GM23248 (cell line): Measurements from ENCODE around the gene ZNF292. TPM values are rescaled to one million over a fixed set of nuclear protein-coding genes. Genes with fewer than 3 reads are reported as not detected.

Experiments used
- DNase-seq: peaks from one replicate; pipeline ENCODE4 v3.0.0-alpha.2; 2015
- H2AFZ ChIP-seq: fragments of 200-600 bp; sonication (generic); 2 replicates; pipeline ENCODE4 v1.6.1; 2016; ENCODE audit warnings: antibody characterized with exemption
- H3F3A ChIP-seq: fragments of 200-600 bp; sonication (generic); 2 replicates; pipeline ENCODE4 v1.6.1; 2016; ENCODE audit warnings: mild to moderate bottlenecking, antibody characterized with exemption, mixed run types; ENCODE audit not compliant: insufficient read depth
- H3K27ac ChIP-seq: fragments of 200-600 bp; sonication (generic); 2 replicates; pipeline ENCODE4 v1.5.1; 2016; ENCODE audit warnings: mild to moderate bottlenecking
- H3K27me3 ChIP-seq: fragments of 200-600 bp; sonication (generic); replicated peaks from 2 replicates; pipeline ENCODE4 v1.6.1; 2016; ENCODE audit warnings: mild to moderate bottlenecking; ENCODE audit not compliant: insufficient read depth
- H3K36me3 ChIP-seq: fragments of 200-600 bp; sonication (generic); 2 replicates; pipeline ENCODE4 v1.6.1; 2016; ENCODE audit warnings: low read depth, mild to moderate bottlenecking
- H3K4me1 ChIP-seq: fragments of 200-600 bp; sonication (generic); 2 replicates; pipeline ENCODE4 v1.6.1; 2016; ENCODE audit warnings: mild to moderate bottlenecking; ENCODE audit not compliant: insufficient read depth
- H3K4me2 ChIP-seq: fragments of 200-600 bp; sonication (generic); one replicate; pipeline ENCODE4 v1.6.1; 2016; ENCODE audit warnings: mild to moderate bottlenecking; ENCODE audit not compliant: unreplicated experiment
- H3K4me3 ChIP-seq: fragments of 200-600 bp; sonication (generic); 2 replicates; pipeline ENCODE4 v1.5.1; 2016; ENCODE audit warnings: mild to moderate bottlenecking
- H3K79me2 ChIP-seq: fragments of 200-600 bp; sonication (generic); 2 replicates; pipeline ENCODE4 v1.6.1; 2016; ENCODE audit warnings: mild to moderate bottlenecking; ENCODE audit not compliant: insufficient read depth
- H3K9ac ChIP-seq: fragments of 200-600 bp; sonication (generic); 2 replicates; pipeline ENCODE4 v1.6.1; 2016; ENCODE audit warnings: mild to moderate bottlenecking
- H3K9me2 ChIP-seq: fragments of 200-600 bp; sonication (generic); 2 replicates; pipeline ENCODE4 v1.6.1; 2016; ENCODE audit warnings: mixed run types, mild to moderate bottlenecking, moderate library complexity; ENCODE audit not compliant: insufficient read depth
- H3K9me3 ChIP-seq: fragments of 200-600 bp; sonication (generic); one replicate; pipeline ENCODE4 v1.6.1; 2017; ENCODE audit warnings: low read depth
- H4K20me1 ChIP-seq: fragments of 200-600 bp; sonication (generic); 2 replicates; pipeline ENCODE4 v1.6.0; 2016; ENCODE audit not compliant: insufficient read depth
- EZH2 ChIP-seq: fragments of 200-600 bp; sonication (generic); IDR thresholded peaks from 2 replicates; pipeline ENCODE4 v1.6.1; 2018; ENCODE audit warnings: antibody characterized with exemption, mild to moderate bottlenecking; ENCODE audit not compliant: insufficient read depth, poor library complexity, severe bottlenecking
- EZH2phosphoT487 ChIP-seq: fragments of 200-600 bp; sonication (generic); IDR thresholded peaks from 2 replicates; pipeline ENCODE4 v1.6.1; 2018; ENCODE audit warnings: antibody characterized with exemption, moderate library complexity, mild to moderate bottlenecking, low read depth; ENCODE audit not compliant: insufficient read depth
- WGBS, 2 experiments: methylation state at CpG; one replicate each; pipeline ENCODE4 v1.1.6; 2015 to 2017; ENCODE audit warnings: low lambda C conversion rate in 2 of 2, low coverage in 1 of 2; ENCODE audit errors: missing lambda C conversion rate in 2 of 2; 5-methylcytosine and 5-hydroxymethylcytosine counted together
- in situ Hi-C: fragments of 300-500 bp; cut with MboI; formaldehyde crosslinking; loops from 2 replicates; pipeline ENCODE4 v1.15.0; 2020
- polyA plus RNA-seq: library from polyadenylated mRNA; unstranded; fragments of >200 nt; fragmentation: Nextera tagmentation; extraction: Ambion mirVana; gene quantifications from 2 replicates; pipeline ENCODE4 v1.2.1, GENCODE V29; 2016
- total RNA-seq: library from RNA; depleted of rRNA; stranded (reverse); fragments of >200 nt; shearing (Covaris generic); gene quantifications from 2 replicates; pipeline ENCODE4 v1.2.3, GENCODE V29; 2014

The ZNF292 gene
- total and polyA plus RNA-seq, 2 experiments from 2014 or later = 14.1 to 21.7 TPM

DNA sequence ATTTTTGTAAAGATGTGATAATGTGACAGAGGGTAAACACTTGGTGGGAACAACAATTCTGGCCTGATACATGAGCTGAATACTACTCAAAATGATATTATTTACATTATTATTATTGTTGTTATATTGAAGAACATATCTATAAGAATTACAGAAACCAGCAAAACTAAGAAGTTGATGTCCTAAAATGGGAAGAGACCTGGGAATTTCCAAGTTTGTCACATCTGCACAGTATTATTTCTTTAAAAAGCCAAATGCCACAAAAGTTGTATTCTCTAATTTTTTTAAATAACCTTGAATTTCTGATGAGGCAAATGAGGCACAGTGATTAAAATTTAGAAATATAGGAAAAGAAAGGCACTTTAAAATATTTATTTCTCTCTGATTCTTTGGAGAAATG, 5.0 kb upstream of the ZNF292 start:
- Histone ChIP-seq H3F3A (peaks cover 22% of the 10 kb centered on the region), H3K27me3 (no peaks in the 10 kb centered on the region; the same call in 1 of the 2 replicates), H3K4me1 (peaks cover 23% of the 10 kb centered on the region), H3K4me2 (no peak overlapping the region), H3K9ac (no peak overlapping the region), H3K4me3 (no peak overlapping the region), H3K36me3 (no peaks in the 10 kb centered on the region), H2AFZ (no peak overlapping the region), H3K9me2 (no peaks in the 10 kb centered on the region), H3K9me3 (no peaks in the 10 kb centered on the region), H3K27ac (no peak overlapping the region), H3K79me2 (peaks cover 14% of the 10 kb centered on the region), H4K20me1 (no peaks in the 10 kb centered on the region)
- no peak for DNase-seq
- in situ Hi-C loops = no loop called here
- no peak for TF ChIP-seq EZH2
- no peak for TF ChIP-seq EZH2phosphoT487

DNA sequence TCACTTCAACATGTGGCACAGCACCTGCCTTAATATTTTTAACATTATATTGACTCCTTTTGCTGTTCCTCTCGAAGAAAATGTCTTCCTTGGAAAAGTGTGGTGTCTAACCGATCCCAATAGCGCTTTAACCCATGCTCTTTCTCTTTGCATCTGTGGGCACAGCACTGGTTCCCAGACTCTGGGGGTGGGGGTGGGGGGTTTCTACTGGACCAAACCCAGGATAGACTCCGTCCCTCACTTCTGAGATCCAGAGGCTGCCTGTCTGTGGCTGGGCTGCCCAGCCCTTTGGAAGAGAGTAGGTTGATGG, 3.9 kb upstream of the ZNF292 start:
- Histone ChIP-seq H3K4me2 (peak overlapping the region; percentile 89), H3K9me3 (no peaks in the 10 kb centered on the region), H3F3A (peaks cover 26% of the 10 kb centered on the region), H3K9ac (peak overlapping the region; percentile 84), H3K27ac (peak overlapping the region; percentile 71), H4K20me1 (peaks cover under 1% of the 10 kb centered on the region; the same call in 1 of the 2 replicates), H3K4me1 (peaks cover 23% of the 10 kb centered on the region), H3K36me3 (no peaks in the 10 kb centered on the region), H3K4me3 (peak overlapping the region; percentile 61), H3K9me2 (no peaks in the 10 kb centered on the region), H3K27me3 (no peaks in the 10 kb centered on the region), H3K79me2 (peaks cover 24% of the 10 kb centered on the region), H2AFZ (peak overlapping the region; percentile 99)
- TF ChIP-seq EZH2phosphoT487 (no peak), EZH2 (no peak)
- in situ Hi-C loops = no loop called here
- DNase-seq = no peak
- 15 to 35% methylated on average over 4 of the region's 4 CpGs for WGBS, 2 experiments

GRCh38 chr6:87151781-87152525, 3.4 kb upstream of the ZNF292 start:
- Histone ChIP-seq H3K27ac (peak overlapping the region; percentile 71), H3K36me3 (no peaks in the 10 kb centered on the region), H3K9ac (peak overlapping the region; percentile 84), H3K4me2 (peak overlapping the region; percentile 89), H3K4me3 (peak overlapping the region; percentile 61), H2AFZ (peak overlapping the region; percentile 99), H3K9me3 (no peaks in the 10 kb centered on the region), H4K20me1 (peaks cover 6% of the 10 kb centered on the region; the same call in 1 of the 2 replicates), H3F3A (peaks cover 32% of the 10 kb centered on the region), H3K9me2 (no peaks in the 10 kb centered on the region), H3K27me3 (no peaks in the 10 kb centered on the region), H3K79me2 (peaks cover 29% of the 10 kb centered on the region), H3K4me1 (peaks cover 25% of the 10 kb centered on the region)
- TF ChIP-seq EZH2 = no peak
- no peak for TF ChIP-seq EZH2phosphoT487
- peak; percentile 75 for DNase-seq
- WGBS, 2 experiments = 1 to 2% methylated on average over 46 to 57 of the region's 71 CpGs
- in situ Hi-C loops = no loop called here

DNA sequence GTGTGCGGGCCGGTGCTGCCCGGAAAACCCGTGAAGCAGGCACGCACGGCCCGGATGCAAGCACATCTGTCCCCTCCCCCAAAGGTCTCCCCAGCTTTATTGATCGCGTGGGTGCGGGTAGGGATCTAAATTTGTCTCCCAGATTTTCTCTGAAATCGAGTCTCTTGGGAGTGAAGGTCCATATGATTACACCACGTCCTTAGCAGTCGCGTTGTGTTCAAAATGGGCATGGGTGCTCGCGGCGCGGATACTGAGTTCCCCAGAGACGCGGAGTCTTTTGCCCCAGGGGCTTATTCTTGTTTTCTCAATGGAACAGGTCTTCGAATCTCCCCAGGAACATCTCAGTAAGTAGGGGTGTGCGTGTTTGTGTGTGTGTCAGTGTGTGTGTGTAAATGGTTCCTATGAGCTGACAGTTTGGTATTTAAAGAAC, 2.8 kb upstream of the ZNF292 start:
- 4 to 7% methylated on average over 22 of the region's 22 CpGs for WGBS, 2 experiments
- peaks cover 31% of the 10 kb centered on the region for H3K4me1 ChIP-seq

More for the DNA sequence above, 2.8 kb upstream of the ZNF292 start:
- H3K9me2 ChIP-seq = no peaks in the 10 kb centered on the region
- H3K9ac ChIP-seq = peak overlapping the region; percentile 84
- H3K27ac ChIP-seq = peak overlapping the region; percentile 71
- in situ Hi-C loops = no loop called here
- H3K79me2 ChIP-seq = peaks cover 35% of the 10 kb centered on the region
- no peaks in the 10 kb centered on the region for H3K9me3 ChIP-seq
- no peaks in the 10 kb centered on the region for H3K36me3 ChIP-seq
- peak overlapping the region; percentile 99 for H2AFZ ChIP-seq
- H3K4me3 ChIP-seq = peak overlapping the region; percentile 61
- H3K4me2 ChIP-seq = peak overlapping the region; percentile 89
- no peaks in the 10 kb centered on the region for H3K27me3 ChIP-seq
- no peak for DNase-seq
- peaks cover 37% of the 10 kb centered on the region for H3F3A ChIP-seq
- TF ChIP-seq EZH2phosphoT487 = no peak
- TF ChIP-seq EZH2 = no peak
- peaks cover 9% of the 10 kb centered on the region; the same call in 1 of the 2 replicates for H4K20me1 ChIP-seq
